ENCODE data around the gene SERPINA5. TPM values are rescaled to one million over a fixed set of nuclear protein-coding genes. Genes with fewer than 3 reads are reported as not detected.

Gene SERPINA5
- total RNA-seq: not detected
- not detected for total RNA-seq (2013)

GRCh38 chr14:94581127-94581999 is at the start of gene SERPINA5:
TSS of gene SERPINA5 (plus strand) at chr14:94581426. CDS start at chr14:94587363, 5,937 bp downstream.
- H3K4me1 ChIP-seq (ENCODE audit: control insufficient read depth, insufficient read depth, low read length): no peaks in the 10 kb centered on the region
- Mint-ChIP-seq H3K4me1 (no peaks in the 10 kb centered on the region), H3K36me3 (no peaks in the 10 kb centered on the region), H3K27ac (no peak within 1 kb of the TSS), H3K4me3 (no peak within 1 kb of the TSS), H3K27me3 (ENCODE audit: low read depth in 2 of 2) (no peaks in the 10 kb centered on the region), H3K9me3 (no peaks in the 10 kb centered on the region)
- no peak for TF ChIP-seq CTCF (IDR thresholded peaks at IDR 0.05)
- intact Hi-C loops (cut with micrococcal nuclease): no loop called here
- no peaks in the 10 kb centered on the region for H3K9me3 ChIP-seq (ENCODE audit: control insufficient read depth, insufficient read depth, low read length)
- WGBS (ENCODE audit: insufficient coverage): 43% methylated on average over 18 of the region's 18 CpGs
- H3K27me3 ChIP-seq (ENCODE audit: control insufficient read depth, insufficient read depth, low read length): no peaks in the 10 kb centered on the region
- no peak within 1 kb of the TSS for H3K4me3 ChIP-seq (ENCODE audit: low read length)
- DNase-seq (no peak), ATAC-seq (no peak)
- no peaks in the 10 kb centered on the region for H3K36me3 ChIP-seq (ENCODE audit: control insufficient read depth, insufficient read depth, low read length)
- H3K27ac ChIP-seq (ENCODE audit: low read length): no peak within 1 kb of the TSS

- peaks cover 0 to 16% of the 10 kb centered on the region in 2 donors for H3K27me3 Mint-ChIP-seq (ENCODE audit: low read depth in 2 of 2)
- Histone ChIP-seq H3K4me1 (ENCODE audit: control insufficient read depth, insufficient read depth, low read length) (no peaks in the 10 kb centered on the region), H3K36me3 (ENCODE audit: control insufficient read depth, insufficient read depth, low read length) (no peaks in the 10 kb centered on the region), H3K27ac (ENCODE audit: low read length) (no peak overlapping the region), H3K27me3 (ENCODE audit: control insufficient read depth, insufficient read depth, low read length) (no peaks in the 10 kb centered on the region), H3K4me3 (ENCODE audit: low read length) (no peak overlapping the region), H3K9me3 (ENCODE audit: control insufficient read depth, insufficient read depth, low read length) (no peaks in the 10 kb centered on the region)
- H3K27ac Mint-ChIP-seq: no peak overlapping the region
- H3K4me1 Mint-ChIP-seq: no peaks in the 10 kb centered on the region
- H3K9me3 Mint-ChIP-seq: no peaks in the 10 kb centered on the region
- intact Hi-C loops (cut with micrococcal nuclease): no loop called here
- H3K4me3 Mint-ChIP-seq: no peak overlapping the region
- DNase-seq: no peak
- WGBS (ENCODE audit: insufficient coverage): 20% methylated on average over 1 of the region's 2 CpGs
- H3K36me3 Mint-ChIP-seq: no peaks in the 10 kb centered on the region
- no peak for TF ChIP-seq CTCF (IDR thresholded peaks at IDR 0.05)
- ATAC-seq: no peak
These were observed 48.8 kb upstream of the SERPINA5 start for GRCh38 chr14:94532447-94532846.

GRCh38 chr14:94535506-94535905 is 45.7 kb upstream of the SERPINA5 start:
- no peak for DNase-seq
- Histone ChIP-seq H3K36me3 (ENCODE audit: control insufficient read depth, insufficient read depth, low read length) (no peaks in the 10 kb centered on the region), H3K27ac (ENCODE audit: low read length) (no peak overlapping the region), H3K4me1 (ENCODE audit: control insufficient read depth, insufficient read depth, low read length) (no peaks in the 10 kb centered on the region), H3K4me3 (ENCODE audit: low read length) (no peak overlapping the region), H3K27me3 (ENCODE audit: control insufficient read depth, insufficient read depth, low read length) (peaks cover 2% of the 10 kb centered on the region), H3K9me3 (ENCODE audit: control insufficient read depth, insufficient read depth, low read length) (no peaks in the 10 kb centered on the region)
- Mint-ChIP-seq H3K27me3 (ENCODE audit: low read depth in 2 of 2) (peaks cover 4 to 23% of the 10 kb centered on the region in 2 donors), H3K4me3 (no peak overlapping the region), H3K4me1 (no peaks in the 10 kb centered on the region), H3K36me3 (no peaks in the 10 kb centered on the region), H3K9me3 (no peaks in the 10 kb centered on the region), H3K27ac (no peak overlapping the region)
- no peak for ATAC-seq
- no peak for TF ChIP-seq CTCF (IDR thresholded peaks at IDR 0.05)
- WGBS (ENCODE audit: insufficient coverage): 60% methylated on average over 3 of the region's 3 CpGs
- intact Hi-C loops (cut with micrococcal nuclease): no loop called here

All from natural killer cell (primary cell).